GM19238 (cell line): ENCODE results near the gene CSRP1.
"Not testable (repeated sequence)": the region's sequence is repeated elsewhere in the genome, so short reads cannot be mapped to it uniquely, and the experiment has no call there.

ENCODE experiments used
- DNase-seq: peaks from one replicate; pipeline ENCODE4 v3.0.0; 2011; ENCODE audit warnings: low spot score; ENCODE audit not compliant: insufficient read length

CSRP1 gene

GRCh38 chr1:201478666-201479065, 28.3 kb downstream of the CSRP1 start:
- DNase-seq = not testable (repeated sequence)

DNA sequence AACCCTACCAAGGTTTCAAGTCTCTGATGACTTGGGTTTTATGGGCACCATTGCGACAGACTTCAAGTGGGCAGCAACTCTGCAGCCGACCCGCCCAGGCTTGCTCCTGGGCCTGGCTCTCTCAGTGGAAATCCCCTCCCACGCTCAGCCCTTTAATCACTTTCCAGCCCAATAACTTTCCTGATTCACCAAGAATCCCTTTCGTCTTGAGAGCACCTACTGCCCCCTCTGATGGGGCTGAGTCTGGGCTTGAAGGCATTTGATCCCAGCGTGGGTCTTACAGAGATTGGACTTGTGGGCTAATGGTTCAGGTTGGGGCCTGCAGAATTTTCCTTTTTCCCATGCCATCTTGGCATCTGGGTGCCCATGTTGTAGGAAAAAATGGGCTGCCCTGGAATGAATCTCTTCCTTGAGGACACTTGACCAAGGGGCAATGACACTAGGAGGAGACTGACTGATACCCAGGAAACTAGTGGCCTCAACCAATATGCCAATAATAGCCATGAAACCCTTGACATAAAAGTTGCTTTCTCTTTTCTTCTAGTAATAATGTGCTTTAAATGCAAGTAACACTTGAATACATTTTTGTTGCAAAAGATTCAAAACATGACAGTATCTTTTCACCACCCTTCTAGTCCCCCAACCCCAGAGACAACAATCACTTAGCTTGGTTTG, 30.1 kb downstream of the CSRP1 start:
- no peak for DNase-seq

DNA sequence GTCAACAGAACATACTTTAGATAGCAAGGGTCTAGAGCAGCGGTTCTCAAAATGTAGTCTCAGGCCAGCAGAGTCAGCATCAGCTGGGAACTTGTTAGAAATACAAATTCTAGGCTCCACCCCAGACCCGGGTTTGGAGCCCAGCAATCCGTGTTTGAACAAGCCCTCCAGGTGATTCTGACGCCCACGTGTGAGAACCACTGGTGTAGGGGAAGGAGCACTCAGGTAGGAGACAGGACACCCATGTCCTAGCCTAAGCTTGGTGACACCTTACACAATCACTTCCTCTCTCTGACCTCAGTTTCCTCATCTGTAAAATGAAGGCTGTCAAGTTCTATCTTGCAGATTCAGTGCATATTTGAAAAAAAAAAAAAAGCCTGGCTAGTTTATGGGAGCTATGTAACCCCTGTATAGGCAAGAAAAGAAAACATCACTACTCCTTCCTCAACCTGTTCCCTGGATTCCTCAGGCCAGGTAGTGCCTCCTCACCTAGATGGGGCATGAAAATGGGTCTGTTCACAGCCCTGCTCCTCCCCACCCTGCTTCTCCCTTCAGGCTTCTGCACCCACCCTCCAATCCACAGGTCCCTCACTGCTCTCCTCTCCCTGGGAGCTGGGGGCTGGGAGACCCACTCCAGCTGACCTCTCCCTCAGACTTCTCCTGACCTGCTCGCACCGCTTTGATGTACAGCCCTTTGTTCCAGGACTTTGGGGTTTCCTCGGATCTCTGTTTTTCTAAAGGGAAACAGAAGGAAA, 30.8 kb downstream of the CSRP1 start:
- no peak for DNase-seq

DNA sequence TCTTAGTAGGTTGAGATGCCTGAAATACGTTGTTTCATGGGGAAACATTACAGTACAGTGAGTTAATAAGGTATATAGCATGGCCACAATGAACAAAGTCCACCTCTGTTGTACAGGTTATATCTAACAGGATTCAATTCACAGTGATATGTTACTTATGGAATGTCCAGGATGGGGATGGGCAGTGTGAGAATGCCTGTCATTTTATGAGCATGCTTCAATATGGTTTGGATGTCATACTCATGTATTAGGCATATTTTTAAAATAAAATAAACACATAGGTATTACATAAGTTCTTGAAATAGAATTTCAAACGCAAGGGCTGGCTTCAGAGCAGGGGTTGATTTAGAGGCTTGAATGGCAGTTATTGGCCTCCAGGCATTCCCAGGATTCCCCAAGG, 31.8 kb downstream of the CSRP1 start:
- no peak for DNase-seq

DNA sequence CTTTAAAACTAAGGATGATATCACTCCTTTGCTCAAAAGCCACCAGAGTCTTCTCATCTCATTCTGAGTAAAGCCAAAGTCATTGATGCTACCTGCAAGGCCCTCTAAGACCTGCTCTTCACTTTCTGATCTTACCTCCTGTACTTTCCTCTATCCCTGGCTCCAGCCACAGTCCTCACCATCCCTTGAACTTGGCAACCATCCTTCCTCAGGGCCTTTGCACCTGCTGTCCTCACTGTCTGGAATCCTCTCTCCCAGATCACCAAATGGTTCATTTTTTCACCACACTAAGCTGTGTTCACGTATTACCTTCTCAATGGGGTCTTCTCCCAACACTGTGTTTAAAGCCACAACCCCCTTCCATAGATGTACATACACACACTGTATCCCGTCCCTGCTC, 33.6 kb downstream of the CSRP1 start:
- DNase-seq = no peak

DNA sequence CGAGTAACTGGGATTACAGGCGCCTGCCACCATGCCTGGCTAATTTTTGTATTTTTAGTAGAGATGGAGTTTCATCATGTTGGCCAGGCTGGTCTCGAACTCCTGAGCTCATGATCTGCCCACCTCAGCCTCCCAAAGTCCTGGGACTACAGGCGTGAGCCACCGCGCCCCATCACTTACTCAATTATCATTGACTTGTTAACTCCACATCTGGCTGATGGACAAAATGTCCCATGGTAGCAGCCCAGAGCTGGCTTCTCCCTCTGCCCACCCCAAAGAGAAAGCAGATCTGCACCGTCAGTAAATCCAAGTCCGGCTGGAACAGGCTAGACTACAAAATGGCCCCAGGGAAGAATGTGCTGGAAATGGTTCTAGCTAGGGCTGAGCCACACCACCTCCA, 34.6 kb downstream of the CSRP1 start:
- not testable (repeated sequence) for DNase-seq

- no peak for DNase-seq
Measured at GRCh38 chr1:201471772-201472171, 35.2 kb downstream of the CSRP1 start.

GRCh38 chr1:201470581-201470980, 36.3 kb downstream of the CSRP1 start:
- DNase-seq = no peak

- DNase-seq = no peak
Measured at GRCh38 chr1:201469645-201470074, 37.3 kb downstream of the CSRP1 start.

- DNase-seq = peak; percentile 66
Measured at GRCh38 chr1:201468844-201469644, 37.9 kb downstream of the CSRP1 start, which contains the start of gene PHLDA3. Gene PHLDA3, minus strand, starts transcription at chr1:201469188. Its CDS starts 402 bp downstream, at chr1:201468786.

DNA sequence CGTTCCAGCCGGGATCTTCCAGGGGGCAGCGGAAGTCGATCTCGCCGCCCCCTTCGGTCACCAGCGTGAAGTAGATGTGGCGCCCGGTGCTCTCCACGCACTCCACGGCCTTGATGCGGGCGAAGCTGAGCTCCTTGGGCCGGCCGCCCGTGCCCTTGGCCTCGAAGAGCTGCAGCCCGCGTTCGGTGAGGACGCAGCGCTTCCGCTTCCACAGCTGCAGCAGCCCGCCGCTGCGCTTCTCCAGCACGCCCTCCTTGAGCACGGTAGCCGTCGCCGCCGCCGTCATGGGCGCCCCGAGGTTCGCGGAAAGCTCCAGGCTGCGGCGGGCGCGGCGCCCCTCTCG, 38.5 kb downstream of the CSRP1 start:
- peak; percentile 57 for DNase-seq

DNA sequence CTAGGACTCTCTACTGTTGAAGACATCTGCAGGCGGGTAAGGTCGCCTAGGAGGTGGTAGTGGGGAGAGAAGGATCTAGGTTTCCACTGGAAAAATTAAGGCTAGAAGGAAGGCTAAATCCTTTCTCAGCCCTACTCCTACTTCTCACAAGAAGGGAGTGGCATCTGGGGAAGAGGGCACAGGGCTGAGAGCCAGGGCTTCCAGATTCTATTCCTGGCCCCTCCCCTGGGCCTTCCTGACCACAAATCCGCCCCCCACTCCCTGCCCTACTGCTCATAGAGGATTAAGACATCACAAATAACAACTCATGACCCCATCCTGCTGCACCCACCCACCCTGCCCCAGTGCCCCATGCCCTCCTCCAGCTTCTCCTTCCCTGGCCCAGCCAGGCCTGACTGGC, 40.4 kb downstream of the CSRP1 start:
- no peak for DNase-seq

- no peak for DNase-seq
Measured at GRCh38 chr1:201465698-201466290, 41.1 kb downstream of the CSRP1 start.

- DNase-seq = no peak
Measured at GRCh38 chr1:201463071-201463552, 43.8 kb downstream of the CSRP1 start.

DNA sequence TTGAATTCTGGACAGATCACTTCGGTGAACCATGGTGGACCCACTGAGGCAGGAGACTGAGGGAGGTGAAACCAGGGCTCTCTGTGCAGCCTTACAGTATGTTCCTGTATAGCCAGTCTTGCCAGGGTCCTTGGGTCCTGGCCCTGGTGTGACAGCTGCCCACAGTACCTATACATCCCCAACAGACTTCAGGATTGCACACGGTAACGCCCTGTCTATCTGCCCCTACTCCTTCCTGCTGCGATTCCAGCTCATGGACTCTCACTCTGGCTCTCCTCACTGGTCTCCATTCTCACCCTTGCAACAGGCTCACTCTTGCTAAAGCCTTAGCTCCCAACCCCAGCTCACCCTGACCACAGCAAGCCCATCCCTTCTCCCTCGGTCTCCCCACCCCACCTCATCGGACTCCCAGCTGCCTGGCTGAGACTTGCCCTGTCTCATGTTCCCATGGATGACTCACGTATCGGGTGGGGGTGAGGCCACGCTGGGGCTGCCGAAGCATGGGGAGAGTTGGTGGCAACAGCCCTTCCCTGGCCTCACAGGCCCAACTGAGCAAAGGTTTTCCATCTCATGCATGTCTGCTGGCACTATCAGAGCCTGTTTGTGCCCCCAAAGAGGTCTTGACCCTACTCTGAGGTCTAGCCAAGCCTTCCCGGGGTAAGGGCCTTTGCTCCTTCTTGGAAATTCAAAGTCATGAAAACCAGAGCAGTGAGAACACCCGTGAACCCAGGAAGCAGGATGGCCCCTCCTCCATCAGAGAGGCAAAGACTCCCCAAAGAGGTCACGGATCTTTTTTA, 45.1 kb downstream of the CSRP1 start:
- no peak for DNase-seq

GRCh38 chr1:201460814-201461644, 45.9 kb downstream of the CSRP1 start:
- no peak for DNase-seq

DNA sequence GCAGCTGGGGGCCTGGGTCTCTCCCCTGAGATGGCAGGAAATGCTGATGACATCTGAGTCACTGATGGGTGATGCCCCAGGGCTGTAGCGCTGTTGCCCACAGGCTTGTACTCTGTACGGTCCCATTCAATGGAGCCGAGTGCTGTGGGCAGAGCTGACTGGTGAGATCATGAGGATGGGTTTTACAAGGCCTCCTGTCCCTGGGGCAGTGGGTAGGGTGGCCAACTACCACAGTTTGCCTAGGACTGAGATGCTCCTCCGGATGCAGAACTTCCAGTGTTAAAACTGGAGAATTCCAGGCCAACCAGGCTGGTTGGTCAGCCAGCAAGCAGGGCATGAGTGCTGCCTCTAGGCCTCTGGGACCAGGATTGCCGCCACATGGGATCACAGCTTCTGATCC, 47.1 kb downstream of the CSRP1 start:
- DNase-seq = no peak

GRCh38 chr1:201459052-201459451, 47.9 kb downstream of the CSRP1 start:
- DNase-seq = no peak

DNA sequence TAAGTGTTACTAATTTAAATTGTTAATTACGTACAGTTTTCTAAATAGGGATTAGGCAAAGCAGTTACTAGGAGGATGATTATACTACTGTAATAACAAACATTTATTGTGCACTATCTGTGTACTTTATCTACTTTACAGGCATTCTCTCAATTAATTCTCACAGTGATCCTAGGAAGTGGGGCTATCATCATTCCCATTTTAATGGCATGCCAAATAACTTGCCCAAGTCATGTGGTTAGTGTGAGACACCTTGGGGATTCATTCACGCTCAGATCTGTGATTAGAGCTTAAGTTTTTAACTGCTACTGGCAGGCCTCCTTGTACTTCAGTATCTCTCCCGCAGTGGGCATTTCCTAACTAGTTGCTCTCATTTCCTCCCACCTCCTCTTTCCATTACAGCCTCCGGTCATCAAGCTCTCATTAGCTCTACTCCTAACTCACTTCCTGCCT, 49.4 kb downstream of the CSRP1 start:
- no peak for DNase-seq
